Stimulated activated CD4-positive, alpha-beta T cell treated with anti-CD3 and anti-CD28 coated beads, Interleukin-15, amount 100 ng/mL, for 48 hours (primary cell): ENCODE data around the gene CKAP2L.

Source experiments
- DNase-seq, 2 donors: peaks; one replicate each; pipeline ENCODE4 v3.0.0-alpha.2; 2020; ENCODE audit warnings: low read depth in 2 of 2

The CKAP2L gene

GRCh38 chr2:112762276-112762675, 2.1 kb downstream of the CKAP2L start:
- no peak for DNase-seq

- no peak for DNase-seq
Observed at GRCh38 chr2:112760149-112760548, 4.3 kb downstream of the CKAP2L start.

- DNase-seq = no peak
Observed at GRCh38 chr2:112758711-112759110, 5.7 kb downstream of the CKAP2L start.

- DNase-seq = no peak
Observed at GRCh38 chr2:112757265-112757664, 7.1 kb downstream of the CKAP2L start.

GRCh38 chr2:112756207-112756606, 8.2 kb downstream of the CKAP2L start:
- DNase-seq = no peak

GRCh38 chr2:112755444-112755843, 9.0 kb downstream of the CKAP2L start:
- no peak for DNase-seq

- no peak for DNase-seq
Observed at GRCh38 chr2:112754564-112754963, 9.8 kb downstream of the CKAP2L start.

GRCh38 chr2:112752667-112753066, 11.7 kb downstream of the CKAP2L start:
- DNase-seq = no peak

GRCh38 chr2:112751451-112752197, 12.8 kb downstream of the CKAP2L start:
- no peak for DNase-seq

GRCh38 chr2:112750560-112750843, 13.9 kb downstream of the CKAP2L start:
- no peak for DNase-seq

- peak; percentile 57 to 81 for DNase-seq
Observed at GRCh38 chr2:112749755-112750559, 14.5 kb downstream of the CKAP2L start.

- no peak for DNase-seq
Observed at GRCh38 chr2:112740527-112740926, 23.9 kb downstream of the CKAP2L start.

GRCh38 chr2:112737542-112738232, 26.7 kb downstream of the CKAP2L start:
- no peak for DNase-seq

- DNase-seq = no peak
Observed at GRCh38 chr2:112733871-112734270, 30.5 kb downstream of the CKAP2L start.

GRCh38 chr2:112733456-112733855, 31.0 kb downstream of the CKAP2L start:
- DNase-seq = no peak

GRCh38 chr2:112731479-112731878, 32.9 kb downstream of the CKAP2L start:
- DNase-seq = no peak

GRCh38 chr2:112730791-112731190, 33.6 kb downstream of the CKAP2L start:
- DNase-seq = no peak

GRCh38 chr2:112730216-112730615, 34.2 kb downstream of the CKAP2L start:
- DNase-seq = no peak

GRCh38 chr2:112728378-112729175, 35.8 kb downstream of the CKAP2L start:
- DNase-seq = no peak

GRCh38 chr2:112728029-112728362, 36.4 kb downstream of the CKAP2L start:
- no peak for DNase-seq

GRCh38 chr2:112727276-112728028, 37.0 kb downstream of the CKAP2L start:
- DNase-seq = no peak
